Panc1 (cell line): ENCODE data around the gene PLK1. TPM values are rescaled to one million over a fixed set of nuclear protein-coding genes. Genes with fewer than 3 reads are reported as not detected.

Experiments used
- ATAC-seq: fragments of 200-7000 bp; cut with Tn5 transposase; 2 replicates; pipeline ENCODE4 v1.9.1; 2020; ENCODE audit warnings: mild to moderate bottlenecking, moderate library complexity
- BruUV-seq: library from RNA; stranded (reverse); fragments of 400-500 nt; replicated peaks from 2 replicates; lab custom pipeline; 2021; lab: Mats Ljungman, UMichigan
- CTCF ChIA-PET: fragments of 300-600 bp; sonication (Branson Sonifier 250); formaldehyde crosslinking; loops from one replicate; lab custom pipeline; 2022; ENCODE audit warnings: antibody characterized with exemption; lab: Charles Lee
- POLR2A ChIA-PET: fragments of 300-600 bp; sonication (Branson Sonifier 250); formaldehyde crosslinking; loops from one replicate; lab custom pipeline; 2022; ENCODE audit warnings: antibody characterized with exemption; lab: Charles Lee
- DNase-seq: peaks from one replicate; pipeline ENCODE4 v3.0.0-alpha.2; 2010; ENCODE audit warnings: low read depth, low spot score
- H3K27ac ChIP-seq: 2 replicates; pipeline ENCODE4 v1.5.1; 2011; ENCODE audit warnings: mild to moderate bottlenecking, low read length, inconsistent platforms
- H3K27me3 ChIP-seq: fragments of 200-500 bp; sonication (Bioruptor generic); 2 replicates; pipeline ENCODE4 v1.6.0; 2014; ENCODE audit warnings: low read length, inconsistent platforms; ENCODE audit not compliant: control insufficient read depth, insufficient read depth
- H3K36me3 ChIP-seq: fragments of 200-500 bp; sonication (Bioruptor generic); 2 replicates; pipeline ENCODE4 v1.5.1; 2014; ENCODE audit warnings: inconsistent platforms, mild to moderate bottlenecking, low read length, moderate library complexity; ENCODE audit not compliant: control insufficient read depth, insufficient read depth
- H3K4me1 ChIP-seq: 2 replicates; pipeline ENCODE4 v1.5.1; 2011; ENCODE audit warnings: inconsistent platforms, mild to moderate bottlenecking, low read length, moderate library complexity; ENCODE audit not compliant: control insufficient read depth, insufficient read depth
- H3K4me3 ChIP-seq, 2 experiments: 2 replicates each; pipeline ENCODE4 v1.5.1; 2011 to 2012; ENCODE audit warnings: low read depth in 2 of 2, low read length in 2 of 2, mild to moderate bottlenecking in 2 of 2, inconsistent platforms in 1 of 2, moderate library complexity in 1 of 2
- H3K9me3 ChIP-seq: fragments of 200-500 bp; sonication (Bioruptor generic); 2 replicates; pipeline ENCODE4 v1.5.1; 2014; ENCODE audit warnings: low read depth, mild to moderate bottlenecking, inconsistent platforms, low read length, moderate library complexity; ENCODE audit not compliant: control insufficient read depth, insufficient read depth
- CTCF ChIP-seq: fragments of 450-650 bp; IDR thresholded peaks from 2 replicates; pipeline ENCODE4 v1.5.1; 2017; ENCODE audit warnings: mild to moderate bottlenecking
- POLR2AphosphoS5 ChIP-seq: IDR thresholded peaks from 2 replicates; pipeline ENCODE4 v1.6.1; 2012; ENCODE audit warnings: mild to moderate bottlenecking, low read depth, low read length, moderate library complexity
- REST ChIP-seq, 2 experiments: IDR thresholded peaks; 2 replicates each; pipeline ENCODE4 v1.6.1; 2011 to 2012; ENCODE audit warnings: low read depth in 2 of 2, control low read depth in 1 of 2, low read length in 1 of 2, mild to moderate bottlenecking in 1 of 2, moderate library complexity in 1 of 2; ENCODE audit not compliant: insufficient read depth in 1 of 2
- SIN3A ChIP-seq: IDR thresholded peaks from 2 replicates; pipeline ENCODE4 v1.6.1; 2012; ENCODE audit warnings: low read depth, mild to moderate bottlenecking, low read length, moderate library complexity, borderline replicate concordance; ENCODE audit not compliant: insufficient read depth
- TCF7L2 ChIP-seq: IDR thresholded peaks from 2 replicates; pipeline ENCODE4 v1.6.1; 2011; ENCODE audit warnings: mild to moderate bottlenecking, low read depth, low read length, inconsistent platforms
- in situ Hi-C: cut with HindIII; loops from 2 replicates; pipeline ENCODE4 v1.10.0; 2016; ENCODE audit warnings: low sequenced_read_pairs, low pct_unique_long_range_greater_than_20kb
- intact Hi-C: fragments of 100-400 bp; cut with micrococcal nuclease; formaldehyde crosslinking; loops from one replicate; pipeline ENCODE4 v1.10.0; 2022; ENCODE audit not compliant: unreplicated experiment
- total RNA-seq: library from RNA; stranded (reverse); gene quantifications from one replicate; pipeline ENCODE4 v1.2.1, GENCODE V29; 2021; ENCODE audit not compliant: unreplicated experiment

Gene PLK1
- total RNA-seq, 1 experiment from 2014 or later = 94.8 TPM

- in situ Hi-C loops = no loop called here
- ATAC-seq = peak; percentile 57
- ChIA-PET CTCF (no interaction called here), POLR2A (interaction anchor here (0.9 kb wide), 1 partner anchor 12 kb away, joined by 3 read pairs; no protein-coding TSS in a partner anchor)
- peak overlapping the region; percentile 68 to 77 for H3K4me3 ChIP-seq
- H3K36me3 ChIP-seq = peaks cover 21% of the 10 kb centered on the region
- TF ChIP-seq TCF7L2 (no peak), REST (IDR thresholded peaks at IDR 0.05; ENCODE audit: insufficient read depth in 1 of 2, low read depth in 2 of 2, low read length in 1 of 2) (no peak), POLR2AphosphoS5 (no peak), SIN3A (no peak), CTCF (no peak)
- DNase-seq = no peak
- H3K9me3 ChIP-seq = no peaks in the 10 kb centered on the region
- intact Hi-C loops = no loop called here
- peaks cover 29% of the 10 kb centered on the region for H3K4me1 ChIP-seq
- H3K27me3 ChIP-seq = no peaks in the 10 kb centered on the region
- no TSS peak for BruUV-seq
- peak overlapping the region; percentile 96 for H3K27ac ChIP-seq
These were observed 741 bp downstream of the PLK1 start for GRCh38 chr16:23679274-23679985.

GRCh38 chr16:23679986-23680336 lies 1.3 kb downstream of the PLK1 start:
- Histone ChIP-seq H3K36me3 (peaks cover 21% of the 10 kb centered on the region), H3K4me3 (peak overlapping the region; percentile 68 to 77), H3K27me3 (no peaks in the 10 kb centered on the region), H3K9me3 (no peaks in the 10 kb centered on the region), H3K4me1 (peaks cover 29% of the 10 kb centered on the region), H3K27ac (peak overlapping the region; percentile 96)
- no peak for DNase-seq
- intact Hi-C loops = no loop called here
- no peak for ATAC-seq
- CTCF ChIA-PET = no interaction called here
- TF ChIP-seq REST (IDR thresholded peaks at IDR 0.05; ENCODE audit: insufficient read depth in 1 of 2, low read depth in 2 of 2, low read length in 1 of 2) = no peak
- TF ChIP-seq TCF7L2 = no peak
- no peak for TF ChIP-seq SIN3A
- TF ChIP-seq POLR2AphosphoS5 = no peak
- no peak for TF ChIP-seq CTCF
- POLR2A ChIA-PET = interaction anchor here (0.9 kb wide), 1 partner anchor 11 kb away, joined by 3 read pairs; no protein-coding TSS in a partner anchor
- no TSS peak for BruUV-seq
- in situ Hi-C loops = no loop called here
